ENCODE results near the gene LILRB2. TPM values are rescaled to one million over a fixed set of nuclear protein-coding genes. Genes with fewer than 3 reads are reported as not detected.
A peak's percentile ranks its signal among the peaks of the same experiment; 100 is the strongest.
"Not testable (repeated sequence)": the region's sequence is repeated elsewhere in the genome, so short reads cannot be mapped to it uniquely, and the experiment has no call there.

LILRB2 gene
- polyA plus RNA-seq (2012; ENCODE audit: missing spikeins) = not detected

DNA sequence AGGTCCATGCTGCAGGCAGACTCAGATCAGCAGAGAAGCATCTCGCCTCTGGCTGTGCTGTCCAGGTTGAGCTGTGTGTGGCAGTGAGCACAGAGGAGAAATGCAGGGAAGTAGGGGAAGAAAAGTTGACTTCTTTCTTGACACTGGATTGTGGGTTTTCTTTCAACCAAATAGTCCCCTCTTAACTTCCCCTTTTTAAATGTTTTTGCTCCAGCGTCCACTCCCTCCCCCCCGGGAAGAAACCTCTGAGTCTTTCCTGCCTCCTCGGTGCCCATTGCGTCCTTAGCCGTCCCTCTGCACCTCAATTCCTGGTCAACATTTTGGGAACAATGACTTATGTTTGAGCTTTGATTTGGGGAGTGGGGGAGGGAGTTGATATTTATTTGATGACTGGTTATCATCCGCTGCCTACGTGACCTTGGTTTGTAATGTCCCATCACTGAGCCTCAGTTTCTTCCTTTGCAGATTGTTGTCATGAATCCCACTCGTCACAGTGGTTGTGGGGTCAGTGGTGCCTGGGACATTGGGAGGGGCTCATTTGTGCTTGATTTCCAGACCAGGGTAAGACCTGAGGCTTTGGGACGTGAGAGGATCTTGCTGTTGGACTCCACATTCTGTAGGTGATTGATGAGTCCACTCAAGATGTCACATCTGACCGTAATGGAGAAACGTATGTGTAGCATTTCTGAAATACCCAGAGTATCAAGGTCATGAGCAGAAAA lies at the start of gene LILRB2:
Gene LILRB2, minus strand, starts transcription at position 104 of the 722 bp plus-strand sequence. CDS start 614 bp downstream, outside the sequence.
- DNase-seq (ENCODE audit: insufficient read length) = no peak
- no peak for TF ChIP-seq TAF1 (IDR thresholded peaks at IDR 0.05; ENCODE audit: borderline replicate concordance, low read depth, low read length)
- TF ChIP-seq POLR2AphosphoS5 (IDR thresholded peaks at IDR 0.05; ENCODE audit: low read depth, low read length) = no peak
- TF ChIP-seq POLR2A (IDR thresholded peaks at IDR 0.05; ENCODE audit: low read depth, low read length) = no peak
- no peak for FAIRE-seq

DNA sequence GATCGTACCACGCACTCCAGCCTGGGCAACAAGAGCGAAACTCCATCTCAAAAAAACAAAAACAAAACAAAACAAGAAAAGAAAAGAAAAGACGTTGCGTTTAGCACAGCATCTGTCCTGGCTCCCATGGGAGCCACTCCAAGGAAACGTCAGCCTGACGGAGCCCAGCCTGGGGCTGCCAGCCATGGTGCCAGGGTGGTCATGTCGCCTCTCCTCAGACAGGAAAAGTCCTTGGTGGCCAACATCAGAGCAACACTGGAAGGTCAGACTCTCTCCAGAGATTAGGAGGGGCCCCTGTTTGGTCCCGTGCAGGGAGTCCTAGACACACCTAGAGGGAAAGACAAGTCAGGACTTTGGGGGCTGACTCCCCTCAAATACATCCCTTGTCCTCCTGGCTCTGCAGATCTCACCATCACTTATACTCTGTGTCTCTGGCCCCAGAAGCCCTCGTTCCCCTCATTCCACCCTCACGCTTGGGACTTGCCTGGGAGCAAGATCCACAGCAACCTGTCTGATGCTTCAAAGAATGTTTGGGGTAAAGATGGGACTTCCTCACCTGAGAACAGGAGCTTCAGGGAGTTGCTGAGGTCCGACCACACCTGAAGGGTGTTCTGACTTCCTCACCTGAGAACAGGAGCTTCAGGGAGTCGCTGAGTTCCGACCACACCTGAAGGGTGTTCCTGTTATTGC lies 48.7 kb upstream of the LILRB2 start:
- FAIRE-seq (no peak), DNase-seq (ENCODE audit: insufficient read length) (no peak)
- no peak for TF ChIP-seq POLR2A (IDR thresholded peaks at IDR 0.05; ENCODE audit: low read depth, low read length)
- no peak for TF ChIP-seq POLR2AphosphoS5 (IDR thresholded peaks at IDR 0.05; ENCODE audit: low read depth, low read length)
- no peak for TF ChIP-seq TAF1 (IDR thresholded peaks at IDR 0.05; ENCODE audit: borderline replicate concordance, low read depth, low read length)

DNA sequence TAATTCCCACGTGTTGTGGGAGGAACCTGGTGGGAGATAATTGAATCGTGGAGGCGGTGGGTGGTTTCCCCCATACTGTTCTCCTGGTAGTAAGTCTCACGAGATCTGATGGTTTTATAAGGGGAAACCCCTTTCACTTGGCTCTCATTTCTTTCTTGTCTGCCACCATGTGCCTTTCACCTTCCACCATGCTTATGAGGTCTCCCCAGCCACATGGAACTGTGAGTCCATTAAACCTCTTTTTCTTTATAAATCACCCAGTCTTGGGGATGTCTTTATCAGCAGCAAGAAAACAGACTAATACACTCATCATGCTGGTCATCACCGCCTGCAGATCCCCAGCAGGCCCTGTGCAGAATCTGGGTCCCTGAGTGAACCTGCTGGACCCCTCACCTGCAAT lies 47.9 kb upstream of the LILRB2 start:
- not testable (repeated sequence) for DNase-seq (ENCODE audit: insufficient read length); FAIRE-seq

GRCh38 chr19:54325631-54326030 lies 44.7 kb upstream of the LILRB2 start:
- no peak for DNase-seq (ENCODE audit: insufficient read length)
- TF ChIP-seq POLR2AphosphoS5 (IDR thresholded peaks at IDR 0.05; ENCODE audit: low read depth, low read length) = no peak
- TF ChIP-seq TAF1 (IDR thresholded peaks at IDR 0.05; ENCODE audit: borderline replicate concordance, low read depth, low read length) = no peak
- no peak for FAIRE-seq

GRCh38 chr19:54325194-54325621 lies 44.3 kb upstream of the LILRB2 start:
- no peak for TF ChIP-seq TAF1 (IDR thresholded peaks at IDR 0.05; ENCODE audit: borderline replicate concordance, low read depth, low read length)
- no peak for TF ChIP-seq POLR2AphosphoS5 (IDR thresholded peaks at IDR 0.05; ENCODE audit: low read depth, low read length)
- TF ChIP-seq POLR2A (IDR thresholded peaks at IDR 0.05; ENCODE audit: low read depth, low read length) = no peak
- peak; percentile 76 for FAIRE-seq
- no peak for DNase-seq (ENCODE audit: insufficient read length)

GRCh38 chr19:54324071-54324470 lies 43.2 kb upstream of the LILRB2 start:
- FAIRE-seq = no peak
- no peak for DNase-seq (ENCODE audit: insufficient read length)
- TF ChIP-seq POLR2A (IDR thresholded peaks at IDR 0.05; ENCODE audit: low read depth, low read length) = no peak
- no peak for TF ChIP-seq POLR2AphosphoS5 (IDR thresholded peaks at IDR 0.05; ENCODE audit: low read depth, low read length)

- DNase-seq (ENCODE audit: insufficient read length); FAIRE-seq: not testable (repeated sequence)
Measured at GRCh38 chr19:54322934-54323333, 42.0 kb upstream of the LILRB2 start.

- not testable (repeated sequence) for FAIRE-seq; DNase-seq (ENCODE audit: insufficient read length)
Measured at GRCh38 chr19:54322295-54322694, 41.4 kb upstream of the LILRB2 start.

GRCh38 chr19:54319892-54320670 lies 39.2 kb upstream of the LILRB2 start:
- TF ChIP-seq POLR2AphosphoS5 (IDR thresholded peaks at IDR 0.05; ENCODE audit: low read depth, low read length) (no peak), TAF1 (IDR thresholded peaks at IDR 0.05; ENCODE audit: borderline replicate concordance, low read depth, low read length) (no peak), POLR2A (IDR thresholded peaks at IDR 0.05; ENCODE audit: low read depth, low read length) (no peak)
- FAIRE-seq = no peak
- no peak for DNase-seq (ENCODE audit: insufficient read length)

- no peak for FAIRE-seq
- no peak for DNase-seq (ENCODE audit: insufficient read length)
- TF ChIP-seq TAF1 (IDR thresholded peaks at IDR 0.05; ENCODE audit: borderline replicate concordance, low read depth, low read length) (no peak), POLR2A (IDR thresholded peaks at IDR 0.05; ENCODE audit: low read depth, low read length) (no peak), POLR2AphosphoS5 (IDR thresholded peaks at IDR 0.05; ENCODE audit: low read depth, low read length) (no peak)
Measured at GRCh38 chr19:54319049-54319448, 38.1 kb upstream of the LILRB2 start.

GRCh38 chr19:54317965-54318240 lies 37.0 kb upstream of the LILRB2 start:
- DNase-seq (ENCODE audit: insufficient read length) (no peak), FAIRE-seq (no peak)
- TF ChIP-seq POLR2A (IDR thresholded peaks at IDR 0.05; ENCODE audit: low read depth, low read length) (no peak), TAF1 (IDR thresholded peaks at IDR 0.05; ENCODE audit: borderline replicate concordance, low read depth, low read length) (no peak), POLR2AphosphoS5 (IDR thresholded peaks at IDR 0.05; ENCODE audit: low read depth, low read length) (no peak)
